ENCODE measurements around the gene BOK. TPM values are rescaled to one million over a fixed set of nuclear protein-coding genes. Genes with fewer than 3 reads are reported as not detected.

BOK gene
- total and polyA plus RNA-seq, 2 of the 13 experiments (the other 11 are each of a cell fraction or from before 2014, with no cell fraction given) = 35.5 to 39.2 TPM

GRCh38 chr2:241551998-241552737 lies 6.4 kb upstream of the BOK start (continued):
- TF ChIP-seq ZNF644 (CRISPR knock-in tag; IDR thresholded peaks at IDR 0.05; ENCODE audit: low read depth) (no peak), ZBTB25 (CRISPR knock-in tag; IDR thresholded peaks at IDR 0.05) (no peak), ELK4 (CRISPR knock-in tag; IDR thresholded peaks at IDR 0.05; ENCODE audit: borderline replicate concordance) (no peak), HOXA3 (CRISPR knock-in tag; IDR thresholded peaks at IDR 0.05) (peak; percentile 19; the same call in 1 of the 2 replicates), CBFB (CRISPR knock-in tag; IDR thresholded peaks at IDR 0.05) (no peak), ZNF792 (CRISPR knock-in tag; IDR thresholded peaks at IDR 0.05) (peak; percentile 21; the same call in 1 of the 2 replicates), CBX2 (IDR thresholded peaks at IDR 0.05; ENCODE audit: low read depth, low read length) (no peak), CBX2 (CRISPR knock-in tag; IDR thresholded peaks at IDR 0.05; ENCODE audit: low read depth) (0 out of 2 replicates have a peak, but pooled peaks have one; percentile 6), ZNF605 (CRISPR knock-in tag; IDR thresholded peaks at IDR 0.05) (peak; percentile 15; the same call in 1 of the 2 replicates), IRX3 (CRISPR knock-in tag; IDR thresholded peaks at IDR 0.05; ENCODE audit: borderline replicate concordance, low read depth) (no peak), ZNF781 (CRISPR knock-in tag; IDR thresholded peaks at IDR 0.05; ENCODE audit: borderline replicate concordance, not compliant biosample characterization) (no peak), HNRNPH1 (optimal IDR thresholded peaks at IDR 0.05; ENCODE audit: low read depth, low read length) (no peak), BRD4 (CRISPR knock-in tag; IDR thresholded peaks at IDR 0.05) (peak; percentile 82), ZNF225 (CRISPR knock-in tag; IDR thresholded peaks at IDR 0.05) (no peak), TARDBP (CRISPR knock-in tag; IDR thresholded peaks at IDR 0.05) (no peak), ZNF230 (CRISPR knock-in tag; IDR thresholded peaks at IDR 0.05) (peak; percentile 82; the same call in 1 of the 2 replicates), KLF13 (CRISPR knock-in tag; IDR thresholded peaks at IDR 0.05) (no peak), ZNF772 (CRISPR knock-in tag; IDR thresholded peaks at IDR 0.05) (peak; percentile 19; the same call in 1 of the 2 replicates), ZNF83 (CRISPR knock-in tag; IDR thresholded peaks at IDR 0.05; ENCODE audit: borderline replicate concordance) (no peak), U2AF1 (optimal IDR thresholded peaks at IDR 0.05; ENCODE audit: low read depth, low read length) (no peak), ZNF556 (CRISPR knock-in tag; IDR thresholded peaks at IDR 0.05; ENCODE audit: borderline replicate concordance) (no peak), SP4 (CRISPR knock-in tag; IDR thresholded peaks at IDR 0.05) (peak; percentile 56; the same call in 1 of the 2 replicates), GPN1 (CRISPR knock-in tag; IDR thresholded peaks at IDR 0.05; ENCODE audit: borderline replicate concordance) (no peak)
- TF ChIP-seq, protein P1, sequence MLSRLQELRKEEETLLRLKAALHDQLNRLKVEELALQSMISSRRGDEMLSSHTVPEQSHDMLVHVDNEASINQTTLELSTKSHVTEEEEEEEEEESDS (CRISPR knock-in tag; IDR thresholded peaks at IDR 0.05; ENCODE audit: borderline replicate concordance) = no peak
- TF ChIP-seq, protein P2, sequence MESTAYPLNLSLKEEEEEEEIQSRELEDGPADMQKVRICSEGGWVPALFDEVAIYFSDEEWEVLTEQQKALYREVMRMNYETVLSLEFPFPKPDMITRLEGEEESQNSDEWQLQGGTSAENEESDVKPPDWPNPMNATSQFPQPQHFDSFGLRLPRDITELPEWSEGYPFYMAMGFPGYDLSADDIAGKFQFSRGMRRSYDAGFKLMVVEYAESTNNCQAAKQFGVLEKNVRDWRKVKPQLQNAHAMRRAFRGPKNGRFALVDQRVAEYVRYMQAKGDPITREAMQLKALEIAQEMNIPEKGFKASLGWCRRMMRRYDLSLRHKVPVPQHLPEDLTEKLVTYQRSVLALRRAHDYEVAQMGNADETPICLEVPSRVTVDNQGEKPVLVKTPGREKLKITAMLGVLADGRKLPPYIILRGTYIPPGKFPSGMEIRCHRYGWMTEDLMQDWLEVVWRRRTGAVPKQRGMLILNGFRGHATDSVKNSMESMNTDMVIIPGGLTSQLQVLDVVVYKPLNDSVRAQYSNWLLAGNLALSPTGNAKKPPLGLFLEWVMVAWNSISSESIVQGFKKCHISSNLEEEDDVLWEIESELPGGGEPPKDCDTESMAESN (CRISPR knock-in tag; conservative IDR thresholded peaks at IDR 0.05) = no peak
- TF ChIP-seq, protein P3, sequence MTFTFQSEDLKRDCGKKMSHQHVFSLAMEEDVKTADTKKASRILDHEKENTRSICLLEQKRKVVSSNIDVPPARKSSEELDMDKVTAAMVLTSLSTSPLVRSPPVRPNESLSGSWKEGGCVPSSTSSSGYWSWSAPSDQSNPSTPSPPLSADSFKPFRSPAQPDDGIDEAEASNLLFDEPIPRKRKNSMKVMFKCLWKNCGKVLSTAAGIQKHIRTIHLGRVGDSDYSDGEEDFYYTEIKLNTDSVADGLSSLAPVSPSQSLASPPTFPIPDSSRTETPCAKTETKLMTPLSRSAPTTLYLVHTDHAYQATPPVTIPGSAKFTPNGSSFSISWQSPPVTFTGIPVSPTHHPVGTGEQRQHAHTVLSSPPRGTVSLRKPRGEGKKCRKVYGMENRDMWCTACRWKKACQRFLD (CRISPR knock-in tag; IDR thresholded peaks at IDR 0.05; ENCODE audit: borderline replicate concordance) = 0 out of 2 replicates have a peak, but pooled peaks have one; percentile 63
